Lower leg skin (tissue), 3 donors: Measurements from ENCODE around the gene FTO.

ENCODE experiments used
- CTCF ChIP-seq, 3 donors: fragments of 450-650 bp; IDR thresholded peaks; one replicate each; pipeline ENCODE4 v1.5.1; 2016; ENCODE audit warnings: antibody characterized with exemption in 3 of 3, mild to moderate bottlenecking in 3 of 3, moderate library complexity in 2 of 3
- POLR2A ChIP-seq, 2 donors: fragments of 450-650 bp; IDR thresholded peaks; one replicate each; pipeline ENCODE4 v1.6.1; 2016 to 2017; ENCODE audit warnings: antibody characterized with exemption in 2 of 2, mild to moderate bottlenecking in 1 of 2, moderate library complexity in 1 of 2

DNA sequence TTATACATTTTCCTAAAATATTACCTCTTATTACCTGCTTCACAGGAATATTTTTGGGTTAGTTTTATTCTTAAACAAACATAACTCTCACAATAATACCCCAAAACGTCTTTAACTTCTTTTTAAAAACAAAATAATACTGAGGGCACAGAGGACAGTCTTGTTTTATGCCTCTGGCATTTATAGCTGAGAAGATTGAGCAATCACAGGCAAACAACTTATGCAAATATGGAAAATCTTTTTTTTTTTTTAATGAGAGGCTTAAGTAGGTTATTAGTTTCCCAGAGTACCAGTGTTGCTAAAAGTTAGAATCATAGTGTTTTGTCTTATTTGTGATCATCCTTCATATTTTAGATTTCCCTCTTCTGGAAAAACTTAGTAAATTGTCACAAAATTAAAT lies 195.0 kb downstream of the FTO start:
- no peak for TF ChIP-seq CTCF (IDR thresholded peaks at IDR 0.05)
- TF ChIP-seq POLR2A (IDR thresholded peaks at IDR 0.05) = no peak
